Heart left ventricle (tissue), 16 donors: Measurements from ENCODE around the gene FAN1. TPM values are rescaled to one million over a fixed set of nuclear protein-coding genes. Genes with fewer than 3 reads are reported as not detected.
A peak's percentile ranks its signal among the peaks of the same experiment; 100 is the strongest.

Experiments
- ATAC-seq, 4 donors: fragments of 200-7000 bp; cut with Tn5 transposase; one replicate each; pipeline ENCODE4 v1.9.1; 2020 to 2022; ENCODE audit warnings: moderate library complexity in 4 of 4, mild to moderate bottlenecking in 3 of 4, moderate number of reproducible peaks in 1 of 4
- DNase-seq, 5 donors: peaks; one replicate each; pipeline ENCODE4 v3.0.0-alpha.2; 2020
- H3K27ac ChIP-seq, 12 donors: fragments of 200-600 bp; sonication (generic) in 4 of 12; one replicate each; pipeline versions ENCODE4 v1.5.0 to v1.8.0; 2016 to 2022; ENCODE audit warnings: mild to moderate bottlenecking in 2 of 12
- H3K27me3 ChIP-seq, 9 donors: fragments of 200-600 bp; sonication (generic) in 2 of 9; one replicate each; pipeline versions ENCODE4 v1.5.1 to v1.8.0; 2016 to 2022; ENCODE audit warnings: mild to moderate bottlenecking in 3 of 9
- H3K36me3 ChIP-seq, 9 donors: fragments of 200-600 bp; sonication (generic) in 2 of 9; one replicate each; pipeline versions ENCODE4 v1.5.0 to v1.8.0; 2018 to 2022; ENCODE audit warnings: mild to moderate bottlenecking in 2 of 9
- H3K4me1 ChIP-seq, 12 donors: fragments of 200-600 bp; sonication (generic) in 4 of 12; one replicate each; pipeline versions ENCODE4 v1.5.0 to v1.8.0; 2016 to 2022; ENCODE audit warnings: mild to moderate bottlenecking in 3 of 12
- H3K4me3 ChIP-seq, 12 donors: fragments of 200-600 bp; sonication (generic) in 4 of 12; one replicate each; pipeline versions ENCODE4 v1.5.0 to v1.8.0; 2017 to 2022; ENCODE audit warnings: mild to moderate bottlenecking in 9 of 12, moderate library complexity in 4 of 12
- H3K9me3 ChIP-seq, 12 donors: fragments of 200-600 bp; sonication (generic) in 4 of 12; one replicate each; pipeline versions ENCODE4 v1.5.0 to v1.8.0; 2016 to 2022; ENCODE audit warnings: mild to moderate bottlenecking in 1 of 12
- CTCF ChIP-seq, 12 donors: fragments of 200-600 bp; sonication (generic) in 4 of 12; IDR thresholded peaks; one replicate each; pipeline versions ENCODE4 v1.5.0 to v1.8.0; 2018 to 2022; ENCODE audit warnings: antibody characterized with exemption in 12 of 12, mild to moderate bottlenecking in 5 of 12
- POLR2A ChIP-seq, 2 donors: fragments of 450-650 bp; IDR thresholded peaks; one replicate each; pipeline ENCODE4 v1.6.1; 2017; ENCODE audit warnings: antibody characterized with exemption in 2 of 2, mild to moderate bottlenecking in 2 of 2, moderate library complexity in 2 of 2
- WGBS, 4 donors: extraction: QIAGEN DNeasy Blood & Tissue Kit in 2 of 4; methylation state at CpG; one replicate each; pipeline versions ENCODE4 v1.1.5 to v1.1.7; 2013 to 2018; 5-methylcytosine and 5-hydroxymethylcytosine counted together
- intact Hi-C, 10 donors: fragments of 100-400 bp; cut with DNase I; formaldehyde crosslinking; loops; one replicate each; pipeline versions ENCODE4 v1.11.1 to v1.14.2; 2022
- polyA plus RNA-seq, 2 donors: library from polyadenylated mRNA; stranded (reverse); fragments of 200-250 nt; gene quantifications; one replicate each; pipeline ENCODE4 v1.2.3, GENCODE V29; 2013
- total RNA-seq, 9 donors: library from RNA; depleted of rRNA in 2 of 9; stranded (reverse); fragments of >200 nt in 2 of 9; fragmentation: NEBNext Ultra II Directional in 3 of 9; extraction: Animal tissue kit (Norgen Biotek cat#: 25700) in 3 of 9; gene quantifications; one replicate each; pipeline versions ENCODE4 v1.1.0 to v1.2.4, GENCODE V29; 2016 to 2023
- donor health status: ischemic (EF 13 %, LVEDD 7.1; RV severe dilation, severe dysfunction).
- donor health status: healthy with polysubstance abuse.
- donor health status: DM: no; HTN: yes; CAD: no.
- donor health status: DM: no; HTN: no; CAD: no.
- donor health status: ischemic (EF 25% LVEDD 6.9; RV normal size, moderate dysfunction).
- donor health status: ischemic (EF 25% LVEDD 5.7; RV mildly dilated, moderate dysfunction).
- donor health status: healthy.
- donor health status: DM: yes; HTN: yes; CAD: no.
- donor health status: ischemic (EF 35%, LVEDD 5.7; RV mildly dilated, moderate dysfunction).
- donor health status: nonischemic (EF 11% LVEDD 7.7; RV severe dilation, severe dysfunction).
- donor health status: DM: yes; HTN: yes; CAD: no.
- donor health status: PGD.
- donor health status: ischemic (EF 29% LVEDD 5.4; RV normal size, mild dysfunction).
- donor health status: nonischemic (EF 23%, LVEDD 6.1; RV moderate dilation, normal function).

The FAN1 gene
- total and polyA plus RNA-seq, 11 donors: 7.3 to 21.4 (median 17.5) TPM

- no peak overlapping the region for H3K4me3 ChIP-seq
- 85 to 91% (median 90%) methylated on average over 5 of the region's 5 CpGs for WGBS, 4 donors
- H3K4me1 ChIP-seq: peaks cover 0 to 47% (median 25%) of the 10 kb centered on the region in 12 donors
- H3K27me3 ChIP-seq: no peaks in the 10 kb centered on the region
- TF ChIP-seq POLR2A (IDR thresholded peaks at IDR 0.05) (no peak), CTCF (IDR thresholded peaks at IDR 0.05) (no peak)
- H3K27ac ChIP-seq: peak overlapping the region in 3 of 12 donors; percentile 67 to 83 (median 70)
- peaks cover 0 to 98% (median 80%) of the 10 kb centered on the region in 9 donors for H3K36me3 ChIP-seq
- intact Hi-C loops: loop anchor here in 2 of 10 donors (5.0 to 10.0 kb wide), 2 partner anchors 58 to 60 kb away; no protein-coding TSS in a partner anchor
- DNase-seq: no peak
- ATAC-seq: no peak
- no peaks in the 10 kb centered on the region for H3K9me3 ChIP-seq
Measured at GRCh38 chr15:30924353-30924752, 20.6 kb downstream of the FAN1 start.

GRCh38 chr15:30925686-30926085, 22.0 kb downstream of the FAN1 start:
- peaks cover 0 to 94% (median 76%) of the 10 kb centered on the region in 9 donors for H3K36me3 ChIP-seq
- no peak for ATAC-seq
- H3K27me3 ChIP-seq: no peaks in the 10 kb centered on the region
- H3K9me3 ChIP-seq: no peaks in the 10 kb centered on the region
- DNase-seq: no peak
- intact Hi-C loops: loop anchor here in 1 of 10 donors (10.0 kb wide), 1 partner anchor 59 kb away; no protein-coding TSS in a partner anchor
- H3K4me1 ChIP-seq: peaks cover 0 to 37% (median 25%) of the 10 kb centered on the region in 12 donors
- H3K27ac ChIP-seq: no peak overlapping the region
- H3K4me3 ChIP-seq: no peak overlapping the region
- 90 to 96% (median 93%) methylated on average over 5 to 9 of the region's 9 CpGs for WGBS, 4 donors
- TF ChIP-seq CTCF (IDR thresholded peaks at IDR 0.05): no peak
- TF ChIP-seq POLR2A (IDR thresholded peaks at IDR 0.05): no peak

- peaks cover 0 to 94% (median 76%) of the 10 kb centered on the region in 9 donors for H3K36me3 ChIP-seq
- intact Hi-C loops: loop anchor here in 1 of 10 donors (10.0 kb wide), 1 partner anchor 59 kb away; no protein-coding TSS in a partner anchor
- no peak for DNase-seq
- no peaks in the 10 kb centered on the region for H3K9me3 ChIP-seq
- no peak for ATAC-seq
- no peak overlapping the region for H3K27ac ChIP-seq
- H3K4me3 ChIP-seq: no peak overlapping the region
- 92 to 94% (median 93%) methylated on average over 8 of the region's 8 CpGs for WGBS, 4 donors
- TF ChIP-seq POLR2A (IDR thresholded peaks at IDR 0.05) (no peak), CTCF (IDR thresholded peaks at IDR 0.05) (no peak)
- peaks cover 0 to 33% (median 21%) of the 10 kb centered on the region in 12 donors for H3K4me1 ChIP-seq
- H3K27me3 ChIP-seq: no peaks in the 10 kb centered on the region
Measured at GRCh38 chr15:30926161-30926560, 22.4 kb downstream of the FAN1 start.

- intact Hi-C loops: loop anchor here in 1 of 10 donors (10.0 kb wide), 1 partner anchor 58 kb away; no protein-coding TSS in a partner anchor
- H3K4me1 ChIP-seq: peaks cover 0 to 23% (median 16%) of the 10 kb centered on the region in 12 donors
- no peak overlapping the region for H3K4me3 ChIP-seq
- peaks cover 0 to 91% (median 80%) of the 10 kb centered on the region in 9 donors for H3K36me3 ChIP-seq
- 84 to 91% (median 87%) methylated on average over 4 to 7 of the region's 7 CpGs for WGBS, 4 donors
- H3K27me3 ChIP-seq: no peaks in the 10 kb centered on the region
- no peaks in the 10 kb centered on the region for H3K9me3 ChIP-seq
- H3K27ac ChIP-seq: no peak overlapping the region
- DNase-seq (no peak), ATAC-seq (no peak)
- no peak for TF ChIP-seq POLR2A (IDR thresholded peaks at IDR 0.05)
- no peak for TF ChIP-seq CTCF (IDR thresholded peaks at IDR 0.05)
Measured at GRCh38 chr15:30927148-30927761, 23.5 kb downstream of the FAN1 start.
